Loucy (cell line): Measurements from ENCODE around the gene COLGALT1.

ENCODE experiments used
- H2AFZ ChIP-seq: fragments of 200-600 bp; sonication (generic); 2 replicates; pipeline ENCODE4 v1.6.0; 2016; ENCODE audit warnings: antibody characterized with exemption, mild to moderate bottlenecking, low read length, moderate library complexity
- H3F3A ChIP-seq: fragments of 200-600 bp; 2 replicates; pipeline ENCODE4 v1.6.0; 2016; ENCODE audit warnings: antibody characterized with exemption, low read depth, mild to moderate bottlenecking
- H3K27me3 ChIP-seq: fragments of 200-600 bp; sonication (generic); 2 replicates; pipeline ENCODE4 v1.6.1; 2014; ENCODE audit warnings: low read length, mild to moderate bottlenecking; ENCODE audit not compliant: insufficient read depth, poor library complexity, severe bottlenecking
- H3K36me3 ChIP-seq: fragments of 200-600 bp; sonication (generic); 2 replicates; pipeline ENCODE4 v1.6.1; 2016; ENCODE audit warnings: low read length; ENCODE audit not compliant: insufficient read depth
- H3K4me1 ChIP-seq: fragments of 200-600 bp; sonication (generic); 2 replicates; pipeline ENCODE4 v1.5.1; 2014; ENCODE audit warnings: low read length, mild to moderate bottlenecking; ENCODE audit not compliant: insufficient read depth, poor library complexity, severe bottlenecking
- H3K4me2 ChIP-seq: fragments of 200-600 bp; sonication (generic); 2 replicates; pipeline ENCODE4 v1.6.0; 2014; ENCODE audit warnings: antibody characterized with exemption, low read length, low read depth, mild to moderate bottlenecking; ENCODE audit not compliant: poor library complexity, severe bottlenecking
- H3K4me3 ChIP-seq: fragments of 200-600 bp; sonication (generic); 2 replicates; pipeline ENCODE4 v1.5.1; 2014; ENCODE audit warnings: low read length, mild to moderate bottlenecking, mixed read lengths; ENCODE audit not compliant: poor library complexity, severe bottlenecking
- H3K79me2 ChIP-seq: fragments of 200-600 bp; sonication (generic); 2 replicates; pipeline ENCODE4 v1.6.1; 2014; ENCODE audit warnings: low read length; ENCODE audit not compliant: insufficient read depth
- H3K9ac ChIP-seq: fragments of 200-600 bp; sonication (generic); 2 replicates; pipeline ENCODE4 v1.6.0; 2014; ENCODE audit warnings: mild to moderate bottlenecking, low read depth, low read length, moderate library complexity; ENCODE audit not compliant: poor library complexity, severe bottlenecking
- H3K9me2 ChIP-seq: fragments of 200-600 bp; sonication (generic); replicated peaks from 2 replicates; pipeline ENCODE4 v1.6.1; 2016; ENCODE audit warnings: low read depth, low read length, mixed read lengths
- H3K9me3 ChIP-seq: fragments of 200-600 bp; sonication (generic); 2 replicates; pipeline ENCODE4 v1.6.1; 2014; ENCODE audit warnings: mild to moderate bottlenecking, antibody characterized with exemption, low read length, low read depth; ENCODE audit not compliant: insufficient read depth
- H4K20me1 ChIP-seq: fragments of 200-600 bp; sonication (generic); 2 replicates; pipeline ENCODE4 v1.6.0; 2014; ENCODE audit warnings: antibody characterized with exemption, low read length, mild to moderate bottlenecking; ENCODE audit not compliant: insufficient read depth, poor library complexity, severe bottlenecking
- CTCF ChIP-seq: fragments of 200-600 bp; sonication (generic); conservative IDR thresholded peaks from 2 replicates; pipeline ENCODE4 v1.5.1; 2014; ENCODE audit warnings: mild to moderate bottlenecking, antibody characterized with exemption, low read length
- EZH2phosphoT487 ChIP-seq: fragments of 200-600 bp; IDR thresholded peaks from 2 replicates; pipeline ENCODE4 v1.6.1; 2018; ENCODE audit warnings: antibody characterized with exemption, mild to moderate bottlenecking, moderate library complexity, borderline replicate concordance

Gene COLGALT1

DNA sequence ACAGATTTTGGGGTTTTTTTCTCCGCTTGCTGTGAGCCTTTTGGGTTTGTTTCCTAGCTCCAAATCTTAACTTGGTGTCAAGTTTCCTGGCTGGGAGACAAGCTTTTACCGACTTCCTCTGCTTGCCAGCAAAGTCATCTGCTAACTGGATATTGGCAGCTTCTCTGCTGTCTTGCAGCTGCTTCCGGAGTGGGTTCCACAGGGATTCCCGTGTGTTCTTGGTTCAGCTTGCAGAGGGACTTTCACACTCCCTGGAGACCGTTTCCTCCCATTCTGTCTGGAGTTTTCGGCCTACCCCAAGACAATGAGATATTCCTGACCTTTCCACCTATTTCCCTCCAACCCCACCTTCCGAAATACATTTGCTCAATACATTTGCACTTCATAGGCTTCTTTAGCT, 2.2 kb upstream of the COLGALT1 start:
- Histone ChIP-seq H3K4me2 (peak overlapping the region; percentile 45), H3K4me3 (no peak overlapping the region), H3K36me3 (no peaks in the 10 kb centered on the region), H4K20me1 (peaks cover 5% of the 10 kb centered on the region), H3K9ac (peak overlapping the region; percentile 29), H3K4me1 (peaks cover 21% of the 10 kb centered on the region), H3K9me2 (no peaks in the 10 kb centered on the region), H3K27me3 (no peaks in the 10 kb centered on the region), H3F3A (no peaks in the 10 kb centered on the region), H3K9me3 (no peaks in the 10 kb centered on the region), H3K79me2 (peaks cover 22% of the 10 kb centered on the region), H2AFZ (peak overlapping the region; percentile 25; the same call in 1 of the 2 replicates)
- TF ChIP-seq EZH2phosphoT487 (no peak), CTCF (no peak)

- TF ChIP-seq EZH2phosphoT487 (no peak), CTCF (no peak)
- no peaks in the 10 kb centered on the region for H3F3A ChIP-seq
- H3K79me2 ChIP-seq, result peaks cover 38% of the 10 kb centered on the region
- peaks cover 6% of the 10 kb centered on the region; the same call in 1 of the 2 replicates for H3K36me3 ChIP-seq
- peak overlapping the region; percentile 82 for H3K4me3 ChIP-seq
- H3K9me2 ChIP-seq, result no peaks in the 10 kb centered on the region
- H3K9me3 ChIP-seq, result no peaks in the 10 kb centered on the region
- peaks cover 8% of the 10 kb centered on the region for H4K20me1 ChIP-seq
- H2AFZ ChIP-seq, result peak overlapping the region; percentile 79
- H3K9ac ChIP-seq, result peak overlapping the region; percentile 36
- peaks cover 21% of the 10 kb centered on the region for H3K4me1 ChIP-seq
- H3K4me2 ChIP-seq, result peak overlapping the region; percentile 77
- H3K27me3 ChIP-seq, result no peaks in the 10 kb centered on the region
Observed at GRCh38 chr19:17554968-17555479, 425 bp upstream of the COLGALT1 start.

DNA sequence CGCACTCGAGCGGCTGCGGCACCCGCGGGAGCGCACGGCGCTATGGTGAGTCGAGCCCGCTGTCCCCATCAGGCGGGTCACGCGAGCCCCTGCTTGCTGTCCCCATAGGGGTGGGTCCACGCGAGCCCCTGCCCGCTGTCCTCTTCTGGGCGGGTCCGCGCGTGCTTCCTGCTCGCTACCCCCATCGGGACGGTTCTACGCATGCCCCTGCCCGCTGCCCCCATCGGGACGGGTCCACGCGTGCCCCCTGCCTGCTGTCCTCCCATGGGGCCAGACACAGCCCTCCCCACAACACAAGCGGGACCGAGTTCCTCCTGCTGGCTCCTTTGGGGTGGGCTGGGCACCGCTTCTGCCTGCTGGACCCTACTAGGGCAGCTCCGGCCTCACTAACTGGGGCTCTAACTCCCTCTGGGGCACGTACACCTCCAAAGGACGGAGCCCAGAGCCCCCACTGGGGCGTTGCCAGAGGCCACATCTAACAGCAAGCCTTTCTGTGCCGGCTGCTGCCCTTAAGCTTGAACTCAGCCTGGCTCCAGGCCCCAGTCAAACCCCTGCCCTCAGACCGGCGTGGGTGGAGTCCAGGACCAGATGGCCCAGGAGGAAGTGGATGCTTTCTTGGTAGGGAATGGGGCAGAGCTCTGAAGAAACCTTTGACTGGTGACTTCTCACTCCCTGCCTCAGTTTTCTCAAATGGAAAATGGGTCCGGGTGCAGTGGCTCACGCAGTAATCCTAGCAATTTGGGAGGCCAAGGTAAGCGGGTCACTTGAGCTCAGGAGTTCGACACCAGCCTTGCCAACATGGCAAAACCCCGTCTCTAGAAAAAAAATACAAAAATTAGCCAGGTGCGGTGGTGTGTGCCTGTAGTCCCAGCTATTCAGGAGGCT, 722 bp downstream of the COLGALT1 start:
- Histone ChIP-seq H3K4me2 (peak overlapping the region; percentile 79), H3K9ac (peak overlapping the region; percentile 87), H2AFZ (peak overlapping the region; percentile 89), H3K9me3 (no peaks in the 10 kb centered on the region), H3K36me3 (peaks cover 6% of the 10 kb centered on the region; the same call in 1 of the 2 replicates), H4K20me1 (peaks cover 8% of the 10 kb centered on the region), H3K79me2 (peaks cover 43% of the 10 kb centered on the region), H3K4me1 (peaks cover 21% of the 10 kb centered on the region), H3F3A (no peaks in the 10 kb centered on the region), H3K27me3 (no peaks in the 10 kb centered on the region), H3K9me2 (no peaks in the 10 kb centered on the region), H3K4me3 (peak overlapping the region; percentile 82)
- TF ChIP-seq EZH2phosphoT487 (no peak), CTCF (0 out of 2 replicates have a peak, but pooled peaks have one; percentile 22)
